Esophagus muscularis mucosa (tissue), 3 donors: ENCODE data around the gene ERGIC1.

Experiments
- POLR2A ChIP-seq: fragments of 450-650 bp; IDR thresholded peaks from one replicate; pipeline ENCODE4 v1.6.1; 2017; ENCODE audit warnings: antibody characterized with exemption, moderate library complexity, mild to moderate bottlenecking, low read depth
- POLR2AphosphoS5 ChIP-seq, 2 donors: sonication (generic); formaldehyde crosslinking; IDR thresholded peaks; one replicate each; pipeline ENCODE4 v1.6.1; 2017; ENCODE audit warnings: antibody characterized with exemption in 2 of 2
- TF ChIP-seq, protein P1 (sequence below), 3 experiments: fragments of 200-600 bp in 2 of 3; fragments of 450-650 bp in 1 of 3; sonication (generic) in 2 of 3; IDR thresholded peaks; one replicate each; pipeline ENCODE4 v1.5.1; 2017 to 2019; ENCODE audit warnings: antibody characterized with exemption in 3 of 3, mild to moderate bottlenecking in 2 of 3, moderate library complexity in 1 of 3

DNA sequence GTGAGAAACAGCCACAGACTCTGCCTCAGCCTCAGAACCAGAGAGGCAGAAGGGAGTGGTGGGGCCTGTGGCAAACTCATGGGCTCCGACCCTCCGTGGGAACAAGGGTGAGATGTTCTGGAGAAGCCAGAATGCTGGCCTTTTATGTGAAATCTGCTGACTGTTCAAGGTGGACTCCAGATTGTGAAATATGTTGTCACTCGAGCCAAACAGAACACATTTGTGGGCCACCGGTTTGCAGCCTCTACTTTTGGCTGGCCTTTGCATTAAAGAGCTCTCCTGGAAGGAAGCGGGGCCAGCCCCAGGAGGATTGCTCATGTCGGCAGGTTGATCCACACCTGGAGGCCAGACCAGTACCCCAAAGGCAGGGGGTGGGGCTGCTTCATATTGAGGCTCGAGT is 62.4 kb downstream of the ERGIC1 start:
- TF ChIP-seq POLR2AphosphoS5 (IDR thresholded peaks at IDR 0.05) (peak in 1 of 2 donors; percentile 26), POLR2A (no peak)
- TF ChIP-seq, protein P1, sequence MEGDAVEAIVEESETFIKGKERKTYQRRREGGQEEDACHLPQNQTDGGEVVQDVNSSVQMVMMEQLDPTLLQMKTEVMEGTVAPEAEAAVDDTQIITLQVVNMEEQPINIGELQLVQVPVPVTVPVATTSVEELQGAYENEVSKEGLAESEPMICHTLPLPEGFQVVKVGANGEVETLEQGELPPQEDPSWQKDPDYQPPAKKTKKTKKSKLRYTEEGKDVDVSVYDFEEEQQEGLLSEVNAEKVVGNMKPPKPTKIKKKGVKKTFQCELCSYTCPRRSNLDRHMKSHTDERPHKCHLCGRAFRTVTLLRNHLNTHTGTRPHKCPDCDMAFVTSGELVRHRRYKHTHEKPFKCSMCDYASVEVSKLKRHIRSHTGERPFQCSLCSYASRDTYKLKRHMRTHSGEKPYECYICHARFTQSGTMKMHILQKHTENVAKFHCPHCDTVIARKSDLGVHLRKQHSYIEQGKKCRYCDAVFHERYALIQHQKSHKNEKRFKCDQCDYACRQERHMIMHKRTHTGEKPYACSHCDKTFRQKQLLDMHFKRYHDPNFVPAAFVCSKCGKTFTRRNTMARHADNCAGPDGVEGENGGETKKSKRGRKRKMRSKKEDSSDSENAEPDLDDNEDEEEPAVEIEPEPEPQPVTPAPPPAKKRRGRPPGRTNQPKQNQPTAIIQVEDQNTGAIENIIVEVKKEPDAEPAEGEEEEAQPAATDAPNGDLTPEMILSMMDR (IDR thresholded peaks at IDR 0.05): no peak
